Smooth muscle cell (in vitro differentiated cells): ENCODE results near the gene RBMS2. TPM values are rescaled to one million over a fixed set of nuclear protein-coding genes. Genes with fewer than 3 reads are reported as not detected.

Experiments
- DNase-seq: peaks from one replicate; lab custom pipeline; 2025; ENCODE audit not compliant: unreplicated experiment; lab: John Stamatoyannopoulos, UW
- H2AFZ ChIP-seq: fragments of 200-600 bp; sonication (generic); 2 replicates; pipeline ENCODE4 v1.6.0; 2016; ENCODE audit warnings: antibody characterized with exemption, low read depth, mild to moderate bottlenecking
- H3F3A ChIP-seq: fragments of 200-600 bp; sonication (generic); 2 replicates; pipeline ENCODE4 v1.6.0; 2017; ENCODE audit warnings: antibody characterized with exemption, low read depth
- H3K27ac ChIP-seq: fragments of 200-600 bp; sonication (generic); 2 replicates; pipeline ENCODE4 v1.5.1; 2016; ENCODE audit warnings: low read depth, mild to moderate bottlenecking
- H3K27me3 ChIP-seq: fragments of 200-600 bp; sonication (generic); 2 replicates; pipeline ENCODE4 v1.6.1; 2016; ENCODE audit warnings: low read depth, mild to moderate bottlenecking
- H3K36me3 ChIP-seq: fragments of 200-600 bp; sonication (generic); 2 replicates; pipeline ENCODE4 v1.5.1; 2016; ENCODE audit warnings: low read depth
- H3K4me1 ChIP-seq: fragments of 200-600 bp; sonication (generic); 2 replicates; pipeline ENCODE4 v1.5.1; 2016; ENCODE audit warnings: low read depth
- H3K4me2 ChIP-seq: fragments of 200-600 bp; sonication (generic); 2 replicates; pipeline ENCODE4 v1.6.0; 2016; ENCODE audit warnings: mild to moderate bottlenecking
- H3K4me3 ChIP-seq: fragments of 200-600 bp; sonication (generic); 2 replicates; pipeline ENCODE4 v1.5.1; 2016; ENCODE audit warnings: mild to moderate bottlenecking
- H3K79me2 ChIP-seq: fragments of 200-600 bp; sonication (generic); 2 replicates; pipeline ENCODE4 v1.6.0; 2016; ENCODE audit warnings: low read depth, mild to moderate bottlenecking
- H3K9ac ChIP-seq: fragments of 200-600 bp; sonication (generic); 2 replicates; pipeline ENCODE4 v1.6.0; 2016; ENCODE audit warnings: low read depth
- H3K9me3 ChIP-seq: fragments of 200-600 bp; sonication (generic); replicated peaks from 2 replicates; pipeline ENCODE4 v1.5.1; 2016; ENCODE audit warnings: low read depth
- H4K20me1 ChIP-seq: fragments of 200-600 bp; sonication (generic); 2 replicates; pipeline ENCODE4 v1.6.0; 2016; ENCODE audit warnings: low read depth
- WGBS: methylation state at CpG from one replicate; pipeline ENCODE4 v1.1.7; 2016; ENCODE audit warnings: low lambda C conversion rate; 5-methylcytosine and 5-hydroxymethylcytosine counted together
- polyA plus RNA-seq: library from polyadenylated mRNA; unstranded; fragments of >200 nt; fragmentation: Nextera tagmentation; extraction: Ambion mirVana; gene quantifications from 2 replicates; pipeline ENCODE4 v1.2.1, GENCODE V29; 2016
- total RNA-seq: library from RNA; depleted of rRNA; stranded (reverse); fragments of >200 nt; gene quantifications from 2 replicates; pipeline ENCODE4 v1.2.3, GENCODE V29; 2014
- TF ChIP-seq, protein P1 (sequence below): fragments of 200-600 bp; sonication (generic); IDR thresholded peaks from 2 replicates; pipeline ENCODE4 v1.5.1; 2017; ENCODE audit warnings: borderline replicate concordance, mild to moderate bottlenecking, antibody characterized with exemption; ENCODE audit not compliant: insufficient read depth, poor library complexity, severe bottlenecking

Gene RBMS2
- total and polyA plus RNA-seq, 2 experiments from 2014 or later: 16.8 to 20.6 TPM

DNA sequence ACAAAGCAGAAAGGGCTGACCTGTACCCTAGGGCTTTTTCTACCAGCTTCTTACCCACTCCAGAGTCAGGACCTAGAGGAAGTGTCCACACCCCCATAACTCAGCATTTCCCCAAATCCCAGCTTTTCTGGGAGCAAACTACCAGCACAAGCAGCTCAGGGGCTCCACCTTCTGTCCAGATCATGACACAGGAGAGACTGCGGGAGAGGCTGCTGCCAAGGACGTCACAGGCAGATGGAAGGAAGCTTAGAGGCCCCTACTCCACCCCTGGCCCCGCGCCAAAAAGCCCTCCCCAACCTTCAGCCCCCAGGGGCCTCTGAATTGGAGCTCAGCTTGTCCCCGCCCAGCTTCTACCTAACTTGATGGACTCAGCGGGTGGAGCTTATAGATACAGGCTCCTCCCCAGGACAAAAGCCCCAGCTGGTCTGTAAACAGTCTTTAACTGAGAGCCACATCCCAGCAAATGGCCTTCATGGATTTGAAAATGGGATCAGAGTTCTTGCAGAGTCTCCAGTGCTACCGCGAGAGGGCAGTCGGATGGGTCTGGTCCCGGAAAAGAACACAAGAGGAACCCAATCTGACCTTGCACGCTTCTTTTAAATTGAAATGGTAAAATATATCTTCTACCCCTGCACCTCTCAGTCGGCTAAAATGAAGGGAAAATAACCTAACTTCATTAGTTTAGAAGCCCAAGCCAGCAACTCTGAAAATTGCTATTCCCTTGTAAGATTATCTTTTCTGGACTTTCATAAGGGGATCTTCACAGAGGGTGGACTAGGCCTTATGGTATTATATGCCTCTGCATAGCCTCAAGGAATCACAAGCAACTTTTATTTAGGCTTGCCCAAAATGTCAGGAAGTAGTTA, 115.3 kb downstream of the RBMS2 start:
- Histone ChIP-seq H3K4me3 (peak overlapping the region; percentile 69), H3K9me3 (no peaks in the 10 kb centered on the region), H3K9ac (peak overlapping the region; percentile 83), H3K79me2 (peaks cover 43% of the 10 kb centered on the region), H3K4me1 (peaks cover 35% of the 10 kb centered on the region), H3K4me2 (peak overlapping the region; percentile 98), H3K27me3 (no peaks in the 10 kb centered on the region), H3F3A (peaks cover 28% of the 10 kb centered on the region), H4K20me1 (peaks cover 42% of the 10 kb centered on the region), H3K36me3 (no peaks in the 10 kb centered on the region), H3K27ac (peak overlapping the region; percentile 70), H2AFZ (no peak overlapping the region)
- TF ChIP-seq, protein P1, sequence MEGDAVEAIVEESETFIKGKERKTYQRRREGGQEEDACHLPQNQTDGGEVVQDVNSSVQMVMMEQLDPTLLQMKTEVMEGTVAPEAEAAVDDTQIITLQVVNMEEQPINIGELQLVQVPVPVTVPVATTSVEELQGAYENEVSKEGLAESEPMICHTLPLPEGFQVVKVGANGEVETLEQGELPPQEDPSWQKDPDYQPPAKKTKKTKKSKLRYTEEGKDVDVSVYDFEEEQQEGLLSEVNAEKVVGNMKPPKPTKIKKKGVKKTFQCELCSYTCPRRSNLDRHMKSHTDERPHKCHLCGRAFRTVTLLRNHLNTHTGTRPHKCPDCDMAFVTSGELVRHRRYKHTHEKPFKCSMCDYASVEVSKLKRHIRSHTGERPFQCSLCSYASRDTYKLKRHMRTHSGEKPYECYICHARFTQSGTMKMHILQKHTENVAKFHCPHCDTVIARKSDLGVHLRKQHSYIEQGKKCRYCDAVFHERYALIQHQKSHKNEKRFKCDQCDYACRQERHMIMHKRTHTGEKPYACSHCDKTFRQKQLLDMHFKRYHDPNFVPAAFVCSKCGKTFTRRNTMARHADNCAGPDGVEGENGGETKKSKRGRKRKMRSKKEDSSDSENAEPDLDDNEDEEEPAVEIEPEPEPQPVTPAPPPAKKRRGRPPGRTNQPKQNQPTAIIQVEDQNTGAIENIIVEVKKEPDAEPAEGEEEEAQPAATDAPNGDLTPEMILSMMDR: peak; percentile 43
- peak; percentile 98 for DNase-seq
- 7% methylated on average over 12 of the region's 12 CpGs for WGBS

GRCh38 chr12:56637621-56638020, 116.0 kb downstream of the RBMS2 start:
- peaks cover 42% of the 10 kb centered on the region for H4K20me1 ChIP-seq
- H3K79me2 ChIP-seq: peaks cover 45% of the 10 kb centered on the region

GRCh38 chr12:56641219-56641618, 119.6 kb downstream of the RBMS2 start:
- Histone ChIP-seq H3K4me1 (peaks cover 15% of the 10 kb centered on the region), H3K9me3 (no peaks in the 10 kb centered on the region), H3K27ac (no peak overlapping the region), H3F3A (peaks cover 40% of the 10 kb centered on the region), H3K4me3 (no peak overlapping the region), H3K27me3 (no peaks in the 10 kb centered on the region), H2AFZ (no peak overlapping the region), H3K9ac (no peak overlapping the region), H3K4me2 (no peak overlapping the region), H3K36me3 (peaks cover 3% of the 10 kb centered on the region), H3K79me2 (peaks cover 45% of the 10 kb centered on the region), H4K20me1 (peaks cover 49% of the 10 kb centered on the region)
- 100% methylated on average over 6 of the region's 6 CpGs for WGBS
- TF ChIP-seq, protein P1: no peak
- no peak for DNase-seq

More at GRCh38 chr12:56637621-56638020, 116.0 kb downstream of the RBMS2 start:
- DNase-seq: no peak
- H3F3A ChIP-seq: peaks cover 35% of the 10 kb centered on the region
- H2AFZ ChIP-seq: no peak overlapping the region
- no peak overlapping the region for H3K4me3 ChIP-seq
- peaks cover 3% of the 10 kb centered on the region for H3K36me3 ChIP-seq
- 87% methylated on average over 2 of the region's 2 CpGs for WGBS
- no peaks in the 10 kb centered on the region for H3K9me3 ChIP-seq
- H3K27me3 ChIP-seq: no peaks in the 10 kb centered on the region
- peak overlapping the region; percentile 56 for H3K27ac ChIP-seq
- TF ChIP-seq, protein P1: no peak
- no peak overlapping the region for H3K9ac ChIP-seq
- peak overlapping the region; percentile 14 for H3K4me2 ChIP-seq
- peaks cover 28% of the 10 kb centered on the region for H3K4me1 ChIP-seq
